Measurements from ENCODE around the gene ASTL.

Gene ASTL

DNA sequence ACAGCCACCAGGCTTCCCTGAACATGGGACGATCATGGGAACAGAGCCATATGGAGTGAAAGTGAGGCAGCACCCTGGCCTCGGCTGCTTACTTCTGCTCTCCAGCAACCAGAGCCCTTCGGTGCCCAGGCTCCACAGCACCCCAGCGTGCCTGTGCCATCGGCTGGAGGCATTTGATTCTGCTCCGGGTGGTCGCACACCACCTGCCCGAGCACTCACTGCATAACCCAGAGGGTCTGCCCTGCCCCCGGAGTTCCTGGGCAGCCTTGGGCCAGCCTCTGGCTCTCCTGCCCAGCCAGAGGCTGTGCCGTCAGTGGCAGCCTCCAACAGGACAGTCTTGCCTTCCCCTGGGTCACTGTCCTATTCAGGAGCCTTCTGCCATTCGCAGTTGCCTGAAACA lies 3.9 kb downstream of the ASTL start:
- TF ChIP-seq, protein P1, sequence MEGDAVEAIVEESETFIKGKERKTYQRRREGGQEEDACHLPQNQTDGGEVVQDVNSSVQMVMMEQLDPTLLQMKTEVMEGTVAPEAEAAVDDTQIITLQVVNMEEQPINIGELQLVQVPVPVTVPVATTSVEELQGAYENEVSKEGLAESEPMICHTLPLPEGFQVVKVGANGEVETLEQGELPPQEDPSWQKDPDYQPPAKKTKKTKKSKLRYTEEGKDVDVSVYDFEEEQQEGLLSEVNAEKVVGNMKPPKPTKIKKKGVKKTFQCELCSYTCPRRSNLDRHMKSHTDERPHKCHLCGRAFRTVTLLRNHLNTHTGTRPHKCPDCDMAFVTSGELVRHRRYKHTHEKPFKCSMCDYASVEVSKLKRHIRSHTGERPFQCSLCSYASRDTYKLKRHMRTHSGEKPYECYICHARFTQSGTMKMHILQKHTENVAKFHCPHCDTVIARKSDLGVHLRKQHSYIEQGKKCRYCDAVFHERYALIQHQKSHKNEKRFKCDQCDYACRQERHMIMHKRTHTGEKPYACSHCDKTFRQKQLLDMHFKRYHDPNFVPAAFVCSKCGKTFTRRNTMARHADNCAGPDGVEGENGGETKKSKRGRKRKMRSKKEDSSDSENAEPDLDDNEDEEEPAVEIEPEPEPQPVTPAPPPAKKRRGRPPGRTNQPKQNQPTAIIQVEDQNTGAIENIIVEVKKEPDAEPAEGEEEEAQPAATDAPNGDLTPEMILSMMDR (IDR thresholded peaks at IDR 0.05; ENCODE audit: insufficient read depth, low read depth, low read length, missing control alignments): no peak
- H3K4me3 ChIP-seq (ENCODE audit: low read length): no peak overlapping the region
- DNase-seq (ENCODE audit: low read depth): no peak

- H3K4me3 ChIP-seq (ENCODE audit: low read length): no peak overlapping the region
- TF ChIP-seq, protein P1 (IDR thresholded peaks at IDR 0.05; ENCODE audit: insufficient read depth, low read depth, low read length, missing control alignments): no peak
- no peak for DNase-seq (ENCODE audit: low read depth)
These were observed 6.2 kb downstream of the ASTL start for GRCh38 chr2:96131813-96132745.

- H3K4me3 ChIP-seq (ENCODE audit: low read length): no peak overlapping the region
- TF ChIP-seq, protein P1 (IDR thresholded peaks at IDR 0.05; ENCODE audit: insufficient read depth, low read depth, low read length, missing control alignments): no peak
- no peak for DNase-seq (ENCODE audit: low read depth)
These were observed 7.0 kb downstream of the ASTL start for GRCh38 chr2:96131152-96131812.

GRCh38 chr2:96130483-96130882 lies 7.8 kb downstream of the ASTL start:
- TF ChIP-seq, protein P1 (IDR thresholded peaks at IDR 0.05; ENCODE audit: insufficient read depth, low read depth, low read length, missing control alignments): no peak
- no peak for DNase-seq (ENCODE audit: low read depth)
- H3K4me3 ChIP-seq (ENCODE audit: low read length): no peak overlapping the region

GRCh38 chr2:96129528-96130120 lies 8.7 kb downstream of the ASTL start:
- TF ChIP-seq, protein P1 (IDR thresholded peaks at IDR 0.05; ENCODE audit: insufficient read depth, low read depth, low read length, missing control alignments): no peak
- H3K4me3 ChIP-seq (ENCODE audit: low read length): no peak overlapping the region
- no peak for DNase-seq (ENCODE audit: low read depth)

GRCh38 chr2:96128456-96128855 lies 9.8 kb downstream of the ASTL start:
- H3K4me3 ChIP-seq (ENCODE audit: low read length): no peak overlapping the region
- no peak for DNase-seq (ENCODE audit: low read depth)
- TF ChIP-seq, protein P1 (IDR thresholded peaks at IDR 0.05; ENCODE audit: insufficient read depth, low read depth, low read length, missing control alignments): no peak
